HepG2 (cell line): ENCODE measurements around the gene TBC1D1.

Experiments used
- AKAP8 ChIP-seq: sonication (generic); formaldehyde crosslinking; IDR thresholded peaks from 2 replicates; pipeline ENCODE4 v1.5.1; 2020; ENCODE audit warnings: mild to moderate bottlenecking, missing genetic modification reagents
- CEBPB ChIP-seq: IDR thresholded peaks from 2 replicates; pipeline ENCODE4 v1.6.1; 2011; ENCODE audit warnings: low read depth, low read length, improper control_type of control experiment, borderline replicate concordance
- ESRRA ChIP-seq: sonication (generic); formaldehyde crosslinking; IDR thresholded peaks from 2 replicates; pipeline ENCODE4 v1.5.1; 2020; ENCODE audit warnings: mild to moderate bottlenecking, low read depth, missing genetic modification reagents
- FOSL2 ChIP-seq: sonication (generic); formaldehyde crosslinking; IDR thresholded peaks from 2 replicates; pipeline ENCODE4 v1.4.0; 2020; ENCODE audit warnings: missing genetic modification reagents
- GPN1 ChIP-seq: sonication (generic); formaldehyde crosslinking; IDR thresholded peaks from 2 replicates; pipeline ENCODE4 v1.5.1; 2020; ENCODE audit warnings: missing genetic modification reagents, borderline replicate concordance
- JUND ChIP-seq: sonication (generic); formaldehyde crosslinking; IDR thresholded peaks from 2 replicates; pipeline ENCODE4 v1.8.0; 2022; ENCODE audit warnings: mild to moderate bottlenecking, missing genetic modification reagents
- NBN ChIP-seq: fragments of 450-650 bp; conservative IDR thresholded peaks from 2 replicates; pipeline ENCODE4 v1.6.1; 2017
- POLR2A ChIP-seq, 2 experiments: IDR thresholded peaks; 2 replicates each; pipeline ENCODE4 v1.6.1; 2011; ENCODE audit warnings: low read depth in 2 of 2, low read length in 2 of 2, mild to moderate bottlenecking in 1 of 2, moderate library complexity in 1 of 2; ENCODE audit not compliant: insufficient read depth in 1 of 2
- PRDM15 ChIP-seq: sonication (generic); formaldehyde crosslinking; IDR thresholded peaks from 2 replicates; pipeline ENCODE4 v1.4.0; 2020; ENCODE audit warnings: missing genetic modification reagents
- RAD51 ChIP-seq: fragments of 450-650 bp; IDR thresholded peaks from 2 replicates; pipeline ENCODE4 v1.6.1; 2016; ENCODE audit warnings: borderline replicate concordance
- TAF1 ChIP-seq: sonication (generic); formaldehyde crosslinking; IDR thresholded peaks from 2 replicates; pipeline ENCODE4 v1.4.0; 2020; ENCODE audit warnings: missing genetic modification reagents
- ZFX ChIP-seq: sonication (generic); formaldehyde crosslinking; IDR thresholded peaks from 2 replicates; pipeline ENCODE4 v1.4.0; 2020; ENCODE audit warnings: mild to moderate bottlenecking, low read depth, missing genetic modification reagents, moderate library complexity
- ZNF567 ChIP-seq: sonication (generic); formaldehyde crosslinking; IDR thresholded peaks from 2 replicates; pipeline ENCODE4 v1.8.1; 2023; ENCODE audit warnings: mild to moderate bottlenecking, missing genetic modification reagents, borderline replicate concordance

GRCh38 chr4:38040619-38041018 is 149.7 kb downstream of the TBC1D1 start:
- no peak for TF ChIP-seq POLR2A (IDR thresholded peaks at IDR 0.05; ENCODE audit: insufficient read depth in 1 of 2, low read depth in 2 of 2, low read length in 2 of 2)
- TF ChIP-seq FOSL2 (CRISPR knock-in tag) = no peak
- no peak for TF ChIP-seq RAD51
- no peak for TF ChIP-seq ESRRA (CRISPR knock-in tag)
- TF ChIP-seq ZFX (CRISPR knock-in tag) = no peak
- TF ChIP-seq TAF1 (CRISPR knock-in tag) = no peak
- no peak for TF ChIP-seq PRDM15 (CRISPR knock-in tag)
- TF ChIP-seq NBN = no peak
- no peak for TF ChIP-seq JUND
- TF ChIP-seq ZNF567 (CRISPR knock-in tag) = no peak
- TF ChIP-seq GPN1 (CRISPR knock-in tag) = no peak
- TF ChIP-seq AKAP8 = no peak
- TF ChIP-seq CEBPB = peak; percentile 76; the same call in 1 of the 2 replicates
